Activated naive CD8-positive, alpha-beta T cell treated with anti-CD3 and anti-CD28 coated beads, Interleukin-2, amount 50 U/mL, for 24 hours (primary cell): ENCODE results near the gene PIP5K1C.

Experiments used
- ATAC-seq: fragments of 150-1000 bp; cut with Tn5 transposase; one replicate; pipeline ENCODE4 v1.10.0; 2021
- DNase-seq: peaks from one replicate; pipeline ENCODE4 v3.0.0; 2021
- H3K27ac Mint-ChIP-seq: one replicate; pipeline ENCODE4 v1.8.0; 2021; ENCODE audit warnings: mild to moderate bottlenecking, mixed read lengths
- H3K27me3 Mint-ChIP-seq: one replicate; pipeline ENCODE4 v1.8.0; 2021; ENCODE audit warnings: mixed read lengths
- H3K36me3 Mint-ChIP-seq: one replicate; pipeline ENCODE4 v1.8.0; 2021; ENCODE audit warnings: low read depth, mixed read lengths
- H3K4me1 Mint-ChIP-seq: one replicate; pipeline ENCODE4 v1.8.0; 2021; ENCODE audit warnings: mixed read lengths
- H3K4me3 Mint-ChIP-seq: one replicate; pipeline ENCODE4 v1.8.0; 2021; ENCODE audit warnings: mild to moderate bottlenecking, moderate library complexity, mixed read lengths
- H3K9me3 Mint-ChIP-seq: one replicate; pipeline ENCODE4 v1.8.0; 2021; ENCODE audit warnings: mixed read lengths

The PIP5K1C gene

GRCh38 chr19:3607303-3608078 lies 92.8 kb downstream of the PIP5K1C start:
- Mint-ChIP-seq H3K27me3 (no peaks in the 10 kb centered on the region), H3K4me3 (peak overlapping the region; percentile 16), H3K27ac (no peak overlapping the region), H3K9me3 (no peaks in the 10 kb centered on the region), H3K4me1 (peaks cover 9% of the 10 kb centered on the region), H3K36me3 (peaks cover 7% of the 10 kb centered on the region)
- DNase-seq (no peak), ATAC-seq (no peak)

GRCh38 chr19:3606690-3607289 lies 93.5 kb downstream of the PIP5K1C start, which contains the start of gene TBXA2R:
TSS of gene TBXA2R (minus strand) at chr19:3606875. CDS start at chr19:3600634, 6,241 bp downstream.
- Mint-ChIP-seq H3K27ac (no peak within 1 kb of the TSS), H3K9me3 (no peaks in the 10 kb centered on the region), H3K4me3 (no peak within 1 kb of the TSS)

GRCh38 chr19:3606174-3606689 lies 94.0 kb downstream of the PIP5K1C start:
- no peak overlapping the region for H3K4me3 Mint-ChIP-seq
- DNase-seq (peak; percentile 40), ATAC-seq (peak; percentile 41)
- H3K4me1 Mint-ChIP-seq, result peaks cover 9% of the 10 kb centered on the region
- H3K27ac Mint-ChIP-seq, result no peak overlapping the region
- no peaks in the 10 kb centered on the region for H3K9me3 Mint-ChIP-seq
- peaks cover 3% of the 10 kb centered on the region for H3K36me3 Mint-ChIP-seq
- H3K27me3 Mint-ChIP-seq, result no peaks in the 10 kb centered on the region

More at GRCh38 chr19:3606690-3607289, 93.5 kb downstream of the PIP5K1C start, which contains the start of gene TBXA2R:
- DNase-seq (peak; percentile 82), ATAC-seq (peak; percentile 44)
- H3K36me3 Mint-ChIP-seq, result peaks cover 4% of the 10 kb centered on the region
- peaks cover 9% of the 10 kb centered on the region for H3K4me1 Mint-ChIP-seq
- H3K27me3 Mint-ChIP-seq, result no peaks in the 10 kb centered on the region

- Mint-ChIP-seq H3K36me3 (peaks cover 3% of the 10 kb centered on the region), H3K27me3 (no peaks in the 10 kb centered on the region), H3K27ac (no peak overlapping the region), H3K9me3 (no peaks in the 10 kb centered on the region), H3K4me1 (peaks cover 9% of the 10 kb centered on the region), H3K4me3 (no peak overlapping the region)
- no peak for ATAC-seq
- no peak for DNase-seq
These were observed 94.5 kb downstream of the PIP5K1C start for GRCh38 chr19:3605770-3606169.

GRCh38 chr19:3605361-3605760 lies 94.9 kb downstream of the PIP5K1C start:
- Mint-ChIP-seq H3K4me1 (peaks cover 9% of the 10 kb centered on the region), H3K36me3 (peaks cover under 1% of the 10 kb centered on the region), H3K27me3 (no peaks in the 10 kb centered on the region), H3K27ac (no peak overlapping the region), H3K4me3 (no peak overlapping the region), H3K9me3 (no peaks in the 10 kb centered on the region)
- no peak for ATAC-seq
- DNase-seq, result no peak

GRCh38 chr19:3604987-3605343 lies 95.3 kb downstream of the PIP5K1C start:
- DNase-seq, result peak; percentile 53
- no peak overlapping the region for H3K4me3 Mint-ChIP-seq
- peak; percentile 58 for ATAC-seq
- no peaks in the 10 kb centered on the region for H3K9me3 Mint-ChIP-seq
- no peak overlapping the region for H3K27ac Mint-ChIP-seq
- H3K27me3 Mint-ChIP-seq, result no peaks in the 10 kb centered on the region
- no peaks in the 10 kb centered on the region for H3K36me3 Mint-ChIP-seq
- H3K4me1 Mint-ChIP-seq, result peaks cover 9% of the 10 kb centered on the region

- Mint-ChIP-seq H3K4me1 (peaks cover 9% of the 10 kb centered on the region), H3K27me3 (no peaks in the 10 kb centered on the region), H3K4me3 (no peak overlapping the region)
These were observed 95.9 kb downstream of the PIP5K1C start for GRCh38 chr19:3604227-3604986.

GRCh38 chr19:3603121-3603811 lies 97.0 kb downstream of the PIP5K1C start:
- H3K27ac Mint-ChIP-seq, result no peak overlapping the region
- no peaks in the 10 kb centered on the region for H3K9me3 Mint-ChIP-seq
- no peaks in the 10 kb centered on the region for H3K27me3 Mint-ChIP-seq
- no peaks in the 10 kb centered on the region for H3K36me3 Mint-ChIP-seq
- no peak for DNase-seq
- H3K4me3 Mint-ChIP-seq, result no peak overlapping the region
- no peak for ATAC-seq
- peaks cover 7% of the 10 kb centered on the region for H3K4me1 Mint-ChIP-seq

More at GRCh38 chr19:3604227-3604986, 95.9 kb downstream of the PIP5K1C start:
- H3K27ac Mint-ChIP-seq, result no peak overlapping the region
- ATAC-seq, result peak; percentile 6
- H3K9me3 Mint-ChIP-seq, result no peaks in the 10 kb centered on the region
- H3K36me3 Mint-ChIP-seq, result no peaks in the 10 kb centered on the region
- DNase-seq, result no peak

GRCh38 chr19:3601021-3601420 lies 99.2 kb downstream of the PIP5K1C start:
- H3K27ac Mint-ChIP-seq, result no peak overlapping the region
- ATAC-seq (no peak), DNase-seq (no peak)
- no peaks in the 10 kb centered on the region for H3K9me3 Mint-ChIP-seq
- H3K27me3 Mint-ChIP-seq, result no peaks in the 10 kb centered on the region
- H3K4me3 Mint-ChIP-seq, result no peak overlapping the region
- no peaks in the 10 kb centered on the region for H3K36me3 Mint-ChIP-seq
- H3K4me1 Mint-ChIP-seq, result peaks cover 1% of the 10 kb centered on the region

GRCh38 chr19:3599776-3600187 lies 100.5 kb downstream of the PIP5K1C start:
- peaks cover 1% of the 10 kb centered on the region for H3K4me1 Mint-ChIP-seq
- H3K4me3 Mint-ChIP-seq, result no peak overlapping the region
- H3K27ac Mint-ChIP-seq, result no peak overlapping the region
- H3K36me3 Mint-ChIP-seq, result no peaks in the 10 kb centered on the region
- no peaks in the 10 kb centered on the region for H3K27me3 Mint-ChIP-seq
- H3K9me3 Mint-ChIP-seq, result no peaks in the 10 kb centered on the region
- DNase-seq (no peak), ATAC-seq (no peak)

GRCh38 chr19:3595521-3596061 lies 104.7 kb downstream of the PIP5K1C start:
- Mint-ChIP-seq H3K4me3 (no peak overlapping the region), H3K27ac (no peak overlapping the region), H3K36me3 (no peaks in the 10 kb centered on the region), H3K4me1 (no peaks in the 10 kb centered on the region), H3K9me3 (no peaks in the 10 kb centered on the region), H3K27me3 (no peaks in the 10 kb centered on the region)
- ATAC-seq (no peak), DNase-seq (no peak)

- DNase-seq (no peak), ATAC-seq (no peak)
- Mint-ChIP-seq H3K9me3 (no peaks in the 10 kb centered on the region), H3K27me3 (no peaks in the 10 kb centered on the region), H3K4me3 (no peak overlapping the region), H3K27ac (no peak overlapping the region), H3K36me3 (no peaks in the 10 kb centered on the region), H3K4me1 (no peaks in the 10 kb centered on the region)
These were observed 107.1 kb downstream of the PIP5K1C start for GRCh38 chr19:3593156-3593555.

- Mint-ChIP-seq H3K27me3 (no peaks in the 10 kb centered on the region), H3K4me1 (no peaks in the 10 kb centered on the region), H3K27ac (no peak overlapping the region), H3K9me3 (no peaks in the 10 kb centered on the region), H3K36me3 (no peaks in the 10 kb centered on the region), H3K4me3 (no peak overlapping the region)
- DNase-seq (no peak), ATAC-seq (no peak)
These were observed 108.2 kb downstream of the PIP5K1C start for GRCh38 chr19:3591876-3592613.
